Caco-2 (cell line): Measurements from ENCODE around the gene CACNB1. TPM values are rescaled to one million over a fixed set of nuclear protein-coding genes. Genes with fewer than 3 reads are reported as not detected.

Source experiments
- BruUV-seq: library from RNA; stranded (reverse); fragments of 400-500 nt; replicated peaks from 2 replicates; lab custom pipeline; 2021; lab: Mats Ljungman, UMichigan
- CTCF ChIA-PET: fragments of 300-600 bp; sonication (Branson Sonifier 250); formaldehyde crosslinking; loops from one replicate; lab custom pipeline; 2022; ENCODE audit warnings: antibody characterized with exemption; lab: Charles Lee
- POLR2A ChIA-PET: fragments of 300-600 bp; sonication (Branson Sonifier 250); formaldehyde crosslinking; loops from one replicate; lab custom pipeline; 2022; ENCODE audit warnings: antibody characterized with exemption; lab: Charles Lee
- DNase-seq, 2 experiments: peaks; one replicate each; pipeline versions ENCODE4 v3.0.0 to v3.0.0-alpha.2; 2020 to 2022
- H3K27me3 ChIP-seq: replicated peaks from 2 replicates; pipeline ENCODE4 v1.6.0; 2011; ENCODE audit warnings: low read length; ENCODE audit not compliant: control insufficient read depth, insufficient read depth
- H3K36me3 ChIP-seq: 2 replicates; pipeline ENCODE4 v1.5.1; 2011; ENCODE audit warnings: low read length; ENCODE audit not compliant: control insufficient read depth, insufficient read depth
- H3K4me1 ChIP-seq: fragments of 250-450 bp; sonication (Bioruptor Pico); 2 replicates; pipeline ENCODE4 v1.5.1; 2020; ENCODE audit warnings: mild to moderate bottlenecking
- H3K4me3 ChIP-seq: 2 replicates; pipeline ENCODE4 v1.5.1; 2011; ENCODE audit warnings: low read depth, mild to moderate bottlenecking, control low read depth, low read length
- H3K9me3 ChIP-seq: fragments of 250-450 bp; sonication (Bioruptor Pico); 2 replicates; pipeline ENCODE4 v1.5.1; 2020; ENCODE audit warnings: mild to moderate bottlenecking, moderate library complexity
- H3K27ac Mint-ChIP-seq: one replicate; pipeline ENCODE4 v1.8.0; 2022; ENCODE audit warnings: mixed read lengths; ENCODE audit not compliant: unreplicated experiment
- H3K27me3 Mint-ChIP-seq: one replicate; pipeline ENCODE4 v1.8.0; 2022; ENCODE audit warnings: mixed read lengths; ENCODE audit not compliant: insufficient read depth, unreplicated experiment
- H3K36me3 Mint-ChIP-seq: one replicate; pipeline ENCODE4 v1.8.0; 2022; ENCODE audit warnings: mild to moderate bottlenecking, mixed read lengths; ENCODE audit not compliant: insufficient read depth, unreplicated experiment
- H3K4me1 Mint-ChIP-seq: one replicate; pipeline ENCODE4 v1.8.0; 2022; ENCODE audit warnings: low read depth, mixed read lengths; ENCODE audit not compliant: unreplicated experiment
- H3K4me3 Mint-ChIP-seq: one replicate; pipeline ENCODE4 v1.8.0; 2022; ENCODE audit warnings: mild to moderate bottlenecking, moderate library complexity, mixed read lengths; ENCODE audit not compliant: unreplicated experiment
- H3K9me3 Mint-ChIP-seq: one replicate; pipeline ENCODE4 v1.8.0; 2022; ENCODE audit warnings: mixed read lengths; ENCODE audit not compliant: unreplicated experiment
- intact Hi-C: fragments of 100-400 bp; cut with micrococcal nuclease; formaldehyde crosslinking; loops from one replicate; pipeline ENCODE4 v1.10.0; 2022; ENCODE audit not compliant: unreplicated experiment
- total RNA-seq: library from RNA; stranded (reverse); gene quantifications from 2 replicates; pipeline ENCODE4 v1.2.3, GENCODE V29; 2022
- TF ChIP-seq, protein P1 (sequence below), 2 experiments: fragments of 200-600 bp in 1 of 2; IDR thresholded peaks; 1 replicate in 1 of 2; 2 replicates in 1 of 2; pipeline versions ENCODE4 v1.5.1 to v1.8.0; 2011 to 2022; ENCODE audit warnings: antibody characterized with exemption in 1 of 2, control low read depth in 1 of 2, inconsistent platforms in 1 of 2, low read depth in 1 of 2, low read length in 1 of 2, mild to moderate bottlenecking in 1 of 2, moderate library complexity in 1 of 2; ENCODE audit not compliant: insufficient read depth in 1 of 2, severe bottlenecking in 1 of 2, unreplicated experiment in 1 of 2

Gene CACNB1
- total RNA-seq, 1 experiment from 2014 or later, result 7.0 TPM

GRCh38 chr17:39173080-39173479, 24.4 kb downstream of the CACNB1 start:
- no peak for DNase-seq
- H3K9me3 Mint-ChIP-seq, result no peaks in the 10 kb centered on the region
- no peaks in the 10 kb centered on the region for H3K9me3 ChIP-seq
- no peaks in the 10 kb centered on the region for H3K27me3 Mint-ChIP-seq
- peaks cover 7% of the 10 kb centered on the region for H3K36me3 Mint-ChIP-seq
- no peaks in the 10 kb centered on the region for H3K4me1 Mint-ChIP-seq
- no TSS peak for BruUV-seq
- TF ChIP-seq, protein P1, sequence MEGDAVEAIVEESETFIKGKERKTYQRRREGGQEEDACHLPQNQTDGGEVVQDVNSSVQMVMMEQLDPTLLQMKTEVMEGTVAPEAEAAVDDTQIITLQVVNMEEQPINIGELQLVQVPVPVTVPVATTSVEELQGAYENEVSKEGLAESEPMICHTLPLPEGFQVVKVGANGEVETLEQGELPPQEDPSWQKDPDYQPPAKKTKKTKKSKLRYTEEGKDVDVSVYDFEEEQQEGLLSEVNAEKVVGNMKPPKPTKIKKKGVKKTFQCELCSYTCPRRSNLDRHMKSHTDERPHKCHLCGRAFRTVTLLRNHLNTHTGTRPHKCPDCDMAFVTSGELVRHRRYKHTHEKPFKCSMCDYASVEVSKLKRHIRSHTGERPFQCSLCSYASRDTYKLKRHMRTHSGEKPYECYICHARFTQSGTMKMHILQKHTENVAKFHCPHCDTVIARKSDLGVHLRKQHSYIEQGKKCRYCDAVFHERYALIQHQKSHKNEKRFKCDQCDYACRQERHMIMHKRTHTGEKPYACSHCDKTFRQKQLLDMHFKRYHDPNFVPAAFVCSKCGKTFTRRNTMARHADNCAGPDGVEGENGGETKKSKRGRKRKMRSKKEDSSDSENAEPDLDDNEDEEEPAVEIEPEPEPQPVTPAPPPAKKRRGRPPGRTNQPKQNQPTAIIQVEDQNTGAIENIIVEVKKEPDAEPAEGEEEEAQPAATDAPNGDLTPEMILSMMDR (IDR thresholded peaks at IDR 0.05; ENCODE audit: insufficient read depth in 1 of 2, low read depth in 1 of 2, low read length in 1 of 2, severe bottlenecking in 1 of 2, unreplicated experiment in 1 of 2), result no peak
- CTCF ChIA-PET, result interaction anchor here (0.5 to 2.8 kb wide), 5 partner anchors 8 to 486 kb away, joined by 3 to 32 read pairs (median 4); no protein-coding TSS in a partner anchor
- no peak overlapping the region for H3K4me3 Mint-ChIP-seq
- H3K4me1 ChIP-seq, result no peaks in the 10 kb centered on the region
- no peak overlapping the region for H3K4me3 ChIP-seq
- intact Hi-C loops, result no loop called here
- no peaks in the 10 kb centered on the region for H3K36me3 ChIP-seq
- no peaks in the 10 kb centered on the region for H3K27me3 ChIP-seq
- no peak overlapping the region for H3K27ac Mint-ChIP-seq
- POLR2A ChIA-PET, result no interaction called here

- Mint-ChIP-seq H3K36me3 (peaks cover 7% of the 10 kb centered on the region), H3K4me3 (no peak overlapping the region), H3K27me3 (no peaks in the 10 kb centered on the region), H3K9me3 (no peaks in the 10 kb centered on the region), H3K4me1 (peaks cover 6% of the 10 kb centered on the region), H3K27ac (peak overlapping the region; percentile 9)
- intact Hi-C loops, result loop anchor here (1.0 kb wide), 1 partner anchor 13 kb away; no protein-coding TSS in a partner anchor
- Histone ChIP-seq H3K4me3 (no peak overlapping the region), H3K27me3 (no peaks in the 10 kb centered on the region), H3K9me3 (no peaks in the 10 kb centered on the region), H3K36me3 (no peaks in the 10 kb centered on the region), H3K4me1 (peaks cover 3% of the 10 kb centered on the region)
- CTCF ChIA-PET, result no interaction called here
- POLR2A ChIA-PET, result no interaction called here
- DNase-seq, result no peak
- TF ChIP-seq, protein P1 (IDR thresholded peaks at IDR 0.05; ENCODE audit: insufficient read depth in 1 of 2, low read depth in 1 of 2, low read length in 1 of 2, severe bottlenecking in 1 of 2, unreplicated experiment in 1 of 2), result no peak
- BruUV-seq, result no TSS peak
Measured at GRCh38 chr17:39171933-39172332, 25.5 kb downstream of the CACNB1 start.

DNA sequence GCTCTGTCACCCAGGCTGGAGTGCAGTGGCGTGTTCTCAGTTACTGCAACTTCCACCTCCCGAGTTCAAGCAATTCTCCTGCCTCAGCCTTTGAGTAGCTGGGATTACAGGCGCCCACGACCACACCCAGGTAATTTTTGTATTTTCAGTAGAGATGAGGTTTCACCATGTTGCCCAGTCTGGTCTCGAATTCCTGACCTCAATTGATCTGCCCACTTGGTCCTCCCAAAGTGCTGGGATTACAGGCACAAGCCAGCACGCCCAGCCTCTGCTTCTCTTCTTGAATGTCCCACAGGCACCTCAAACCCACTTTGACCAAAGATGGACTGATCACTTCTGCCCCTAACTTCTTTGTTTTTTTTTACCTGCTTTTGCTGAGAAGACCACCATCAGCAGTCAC, 26.9 kb downstream of the CACNB1 start:
- no peaks in the 10 kb centered on the region for H3K27me3 Mint-ChIP-seq
- Histone ChIP-seq H3K4me3 (no peak overlapping the region), H3K4me1 (peaks cover 15% of the 10 kb centered on the region), H3K36me3 (no peaks in the 10 kb centered on the region), H3K9me3 (no peaks in the 10 kb centered on the region), H3K27me3 (no peaks in the 10 kb centered on the region)
- CTCF ChIA-PET, result interaction anchor here (0.7 to 1.1 kb wide), 3 partner anchors 18 to 188 kb away, joined by 3 to 4 read pairs (median 4); partner anchors contain the start of gene RPL19
- intact Hi-C loops, result no loop called here
- TF ChIP-seq, protein P1 (IDR thresholded peaks at IDR 0.05; ENCODE audit: insufficient read depth in 1 of 2, low read depth in 1 of 2, low read length in 1 of 2, severe bottlenecking in 1 of 2, unreplicated experiment in 1 of 2), result no peak
- H3K4me3 Mint-ChIP-seq, result no peak overlapping the region
- no peak for DNase-seq
- H3K9me3 Mint-ChIP-seq, result no peaks in the 10 kb centered on the region
- H3K4me1 Mint-ChIP-seq, result peaks cover 17% of the 10 kb centered on the region
- H3K27ac Mint-ChIP-seq, result no peak overlapping the region
- POLR2A ChIA-PET, result interaction anchor here (0.7 kb wide), 2 partner anchors 35 to 80 kb away, joined by 8 read pairs; no protein-coding TSS in a partner anchor
- BruUV-seq, result no TSS peak
- peaks cover 7% of the 10 kb centered on the region for H3K36me3 Mint-ChIP-seq
